RWPE1 (cell line): ENCODE measurements around the gene LSM10.

ENCODE experiments used
- CTCF ChIA-PET: fragments of 350-600 bp; sonication (Branson Sonifier 250); formaldehyde crosslinking; extraction: SDS; loops from one replicate; lab custom pipeline; 2021; lab: Yijun Ruan, JAX
- POLR2A ChIA-PET: fragments of 400-600 bp; formaldehyde crosslinking; extraction: SDS; loops from one replicate; lab custom pipeline; 2020; ENCODE audit warnings: antibody characterized with exemption; ENCODE audit not compliant: low non-redundant PET; lab: Yijun Ruan, JAX
- DNase-seq: peaks from one replicate; pipeline ENCODE4 v3.0.0; 2012; ENCODE audit warnings: low spot score
- H3K27ac ChIP-seq: fragments of 450-650 bp; 2 replicates; pipeline ENCODE4 v1.5.1; 2017
- TF ChIP-seq, protein P1 (sequence below): fragments of 450-650 bp; conservative IDR thresholded peaks from 2 replicates; pipeline ENCODE4 v1.5.1; 2017; ENCODE audit warnings: low read depth, mild to moderate bottlenecking

The LSM10 gene

DNA sequence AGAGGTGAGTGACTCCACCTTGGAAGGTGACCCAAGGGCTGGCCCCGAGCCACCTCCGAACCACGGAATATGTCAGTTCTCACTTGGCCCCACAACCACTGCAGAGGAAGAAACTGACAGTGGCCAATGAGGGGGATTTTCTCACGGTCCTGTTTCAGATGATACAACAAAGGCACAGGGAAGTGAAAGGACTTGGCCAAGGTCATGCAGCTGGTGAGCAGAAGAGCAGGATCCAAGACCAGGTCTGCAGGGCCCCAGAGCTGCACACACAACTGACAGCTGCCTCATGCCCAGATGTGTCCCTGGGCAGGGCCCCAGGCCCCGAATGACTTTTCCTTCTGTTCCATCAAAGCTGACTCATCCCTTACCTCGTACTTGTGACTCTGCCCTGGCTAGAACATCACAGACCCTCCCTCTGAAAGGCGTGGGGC lies 48.5 kb downstream of the LSM10 start:
- TF ChIP-seq, protein P1, sequence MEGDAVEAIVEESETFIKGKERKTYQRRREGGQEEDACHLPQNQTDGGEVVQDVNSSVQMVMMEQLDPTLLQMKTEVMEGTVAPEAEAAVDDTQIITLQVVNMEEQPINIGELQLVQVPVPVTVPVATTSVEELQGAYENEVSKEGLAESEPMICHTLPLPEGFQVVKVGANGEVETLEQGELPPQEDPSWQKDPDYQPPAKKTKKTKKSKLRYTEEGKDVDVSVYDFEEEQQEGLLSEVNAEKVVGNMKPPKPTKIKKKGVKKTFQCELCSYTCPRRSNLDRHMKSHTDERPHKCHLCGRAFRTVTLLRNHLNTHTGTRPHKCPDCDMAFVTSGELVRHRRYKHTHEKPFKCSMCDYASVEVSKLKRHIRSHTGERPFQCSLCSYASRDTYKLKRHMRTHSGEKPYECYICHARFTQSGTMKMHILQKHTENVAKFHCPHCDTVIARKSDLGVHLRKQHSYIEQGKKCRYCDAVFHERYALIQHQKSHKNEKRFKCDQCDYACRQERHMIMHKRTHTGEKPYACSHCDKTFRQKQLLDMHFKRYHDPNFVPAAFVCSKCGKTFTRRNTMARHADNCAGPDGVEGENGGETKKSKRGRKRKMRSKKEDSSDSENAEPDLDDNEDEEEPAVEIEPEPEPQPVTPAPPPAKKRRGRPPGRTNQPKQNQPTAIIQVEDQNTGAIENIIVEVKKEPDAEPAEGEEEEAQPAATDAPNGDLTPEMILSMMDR, result no peak
- DNase-seq, result peak; percentile 38
- CTCF ChIA-PET, result interaction anchor here (0.6 to 0.7 kb wide), 2 partner anchors 23 to 208 kb away, joined by 3 read pairs; no protein-coding TSS in a partner anchor
- POLR2A ChIA-PET, result interaction anchor here (0.7 kb wide), 1 partner anchor 33 kb away, joined by 3 read pairs; no protein-coding TSS in a partner anchor
- peak overlapping the region; percentile 92 for H3K27ac ChIP-seq

DNA sequence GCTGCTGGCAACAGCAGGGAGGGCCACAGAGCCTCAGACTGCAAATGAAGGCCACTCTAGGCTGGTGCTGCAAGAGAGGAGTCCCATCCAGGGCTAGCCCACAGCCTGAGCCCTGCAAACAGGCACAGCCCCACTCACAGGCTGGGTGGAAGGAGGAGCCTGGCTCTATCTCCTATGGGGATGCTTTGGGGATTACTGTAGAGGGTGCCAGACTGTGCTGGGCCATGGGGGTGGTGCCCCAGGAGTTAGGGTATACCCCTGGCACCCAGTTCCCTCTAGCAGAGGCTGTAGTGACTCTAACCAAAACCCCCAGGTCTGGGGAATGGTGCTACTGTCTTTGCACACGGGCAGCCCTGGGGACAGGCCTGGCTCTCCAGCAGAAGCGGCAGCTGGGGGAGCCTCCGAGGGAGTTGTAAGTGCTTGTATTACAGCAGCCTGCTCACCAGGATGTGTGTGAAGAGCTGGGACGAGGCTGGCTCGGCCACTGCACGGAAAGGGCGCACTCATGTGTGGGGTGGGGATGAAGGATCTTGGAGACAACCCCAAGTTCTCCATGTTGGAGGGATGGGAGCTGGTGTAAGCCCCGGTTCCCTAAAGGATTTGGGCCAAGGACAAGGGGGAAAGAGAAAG lies 50.9 kb downstream of the LSM10 start:
- ChIA-PET CTCF (interaction anchor here (0.6 kb wide), 1 partner anchor 198 kb away, joined by 5 read pairs; no protein-coding TSS in a partner anchor), POLR2A (no interaction called here)
- DNase-seq, result no peak
- TF ChIP-seq, protein P1, result no peak
- H3K27ac ChIP-seq, result peak overlapping the region; percentile 19; the same call in 1 of the 2 replicates

- CTCF ChIA-PET, result interaction anchor here (0.7 kb wide), 1 partner anchor 247 kb away, joined by 3 read pairs; no protein-coding TSS in a partner anchor
- POLR2A ChIA-PET, result no interaction called here
These were observed 52.4 kb downstream of the LSM10 start for GRCh38 chr1:36345353-36345752.

GRCh38 chr1:36344395-36344680 lies 53.4 kb downstream of the LSM10 start:
- DNase-seq, result no peak
- ChIA-PET POLR2A (no interaction called here), CTCF (no interaction called here)
- TF ChIP-seq, protein P1, result no peak
- H3K27ac ChIP-seq, result peak overlapping the region; percentile 1; the same call in 1 of the 2 replicates

More at GRCh38 chr1:36345353-36345752, 52.4 kb downstream of the LSM10 start:
- H3K27ac ChIP-seq, result no peak overlapping the region
- DNase-seq, result no peak
- TF ChIP-seq, protein P1, result no peak

GRCh38 chr1:36343651-36344394 lies 53.9 kb downstream of the LSM10 start:
- no peak for DNase-seq
- POLR2A ChIA-PET, result no interaction called here
- CTCF ChIA-PET, result interaction anchor here (0.6 to 1.7 kb wide), 4 partner anchors 7 to 41 kb away, joined by 3 to 8 read pairs (median 6); no protein-coding TSS in a partner anchor
- peak overlapping the region; percentile 69 for H3K27ac ChIP-seq
- TF ChIP-seq, protein P1, result no peak
